MCF 10A (cell line): ENCODE results near the gene DKC1. TPM values are rescaled to one million over a fixed set of nuclear protein-coding genes. Genes with fewer than 3 reads are reported as not detected.

Source experiments
- BruUV-seq: library from RNA; stranded (reverse); fragments of 400-500 nt; replicated peaks from 2 replicates; lab custom pipeline; 2021; lab: Mats Ljungman, UMichigan
- CTCF ChIA-PET: fragments of 300-600 bp; sonication (Branson Sonifier 250); formaldehyde crosslinking; extraction: SDS; loops from one replicate; lab custom pipeline; 2021; ENCODE audit warnings: antibody characterized with exemption, inconsistent platforms; lab: Yijun Ruan, JAX
- POLR2A ChIA-PET: fragments of 300-600, 350-650 bp; sonication (Branson Sonifier 250); formaldehyde crosslinking; extraction: SDS; loops from one replicate; lab custom pipeline; 2020; ENCODE audit warnings: antibody characterized with exemption, inconsistent platforms; lab: Yijun Ruan, JAX
- DNase-seq: peaks from one replicate; pipeline ENCODE4 v3.0.0-alpha.2; 2018; ENCODE audit not compliant: unreplicated experiment
- H3K27ac Mint-ChIP-seq: one replicate; pipeline ENCODE4 v1.8.0; 2022; ENCODE audit warnings: mild to moderate bottlenecking, low read depth, mixed read lengths; ENCODE audit not compliant: unreplicated experiment
- H3K27me3 Mint-ChIP-seq: one replicate; pipeline ENCODE4 v1.8.0; 2022; ENCODE audit warnings: mixed read lengths; ENCODE audit not compliant: insufficient read depth, unreplicated experiment
- H3K36me3 Mint-ChIP-seq: one replicate; pipeline ENCODE4 v1.8.0; 2022; ENCODE audit warnings: mild to moderate bottlenecking, moderate library complexity, mixed read lengths; ENCODE audit not compliant: insufficient read depth, unreplicated experiment
- H3K4me1 Mint-ChIP-seq: one replicate; pipeline ENCODE4 v1.8.0; 2022; ENCODE audit warnings: mixed read lengths; ENCODE audit not compliant: insufficient read depth, unreplicated experiment
- H3K4me3 Mint-ChIP-seq: one replicate; pipeline ENCODE4 v1.8.0; 2022; ENCODE audit warnings: mild to moderate bottlenecking, moderate library complexity, mixed read lengths; ENCODE audit not compliant: unreplicated experiment
- H3K9me3 Mint-ChIP-seq: one replicate; pipeline ENCODE4 v1.8.0; 2022; ENCODE audit warnings: mixed read lengths; ENCODE audit not compliant: unreplicated experiment
- intact Hi-C: fragments of 100-400 bp; cut with micrococcal nuclease; formaldehyde crosslinking; loops from 2 replicates; pipeline ENCODE4 v1.14.1; 2022
- total RNA-seq: library from RNA; stranded (reverse); gene quantifications from 2 replicates; pipeline ENCODE4 v1.2.3, GENCODE V29; 2022
- TF ChIP-seq, protein P1 (sequence below): fragments of 200-600 bp; IDR thresholded peaks from one replicate; pipeline ENCODE4 v1.8.0; 2022; ENCODE audit warnings: antibody characterized with exemption, mild to moderate bottlenecking; ENCODE audit not compliant: unreplicated experiment

Gene DKC1
- total RNA-seq, 1 experiment from 2014 or later: 196 TPM

DNA sequence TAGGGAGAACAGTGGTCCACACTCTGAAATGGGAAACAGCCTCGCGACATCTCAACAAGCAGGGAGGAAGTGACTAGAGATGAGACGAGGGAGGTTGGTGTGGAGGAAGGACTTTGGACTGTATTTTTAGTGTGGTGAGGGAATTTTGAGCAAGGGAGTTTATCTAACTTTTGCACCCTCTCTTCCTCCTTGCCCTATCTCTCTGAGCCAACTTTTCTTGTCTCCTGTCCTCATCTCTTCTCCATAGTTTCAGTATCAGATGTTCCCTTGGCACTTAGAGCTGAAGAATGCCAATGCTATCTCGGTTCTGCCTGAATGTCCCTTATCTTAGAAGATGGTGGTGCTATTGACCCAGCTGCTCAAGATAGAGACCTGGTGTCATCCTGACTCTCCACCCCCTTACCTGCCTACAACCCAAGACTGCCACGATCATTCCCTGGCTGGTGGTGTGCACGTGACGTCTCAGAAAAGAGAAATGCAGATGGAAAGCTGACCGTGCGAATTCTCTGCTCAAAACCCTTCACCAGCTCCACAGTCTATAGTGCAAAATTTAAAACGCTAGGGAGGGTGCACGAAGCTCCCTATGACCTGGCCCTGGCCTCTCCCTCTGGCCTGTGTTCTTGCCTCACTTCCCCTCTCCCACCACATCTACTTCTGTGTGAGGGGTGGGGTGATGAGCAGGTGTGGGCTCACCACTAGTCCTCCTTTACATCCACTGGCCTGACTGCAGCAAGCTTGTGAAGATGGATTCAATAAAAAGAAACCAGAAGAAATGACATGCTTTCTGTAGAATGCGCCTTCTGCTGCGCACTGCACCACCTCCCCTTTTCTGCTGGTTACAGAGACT lies 21.7 kb downstream of the DKC1 start:
- ChIA-PET POLR2A (interaction anchor here (0.7 kb wide), 1 partner anchor 23 kb away, joined by 6 read pairs; no protein-coding TSS in a partner anchor), CTCF (no interaction called here)
- H3K9me3 Mint-ChIP-seq: no peaks in the 10 kb centered on the region
- no peak overlapping the region for H3K4me3 Mint-ChIP-seq
- H3K4me1 Mint-ChIP-seq: no peaks in the 10 kb centered on the region
- DNase-seq: no peak
- no peak overlapping the region for H3K27ac Mint-ChIP-seq
- peaks cover 78% of the 10 kb centered on the region for H3K27me3 Mint-ChIP-seq
- TF ChIP-seq, protein P1, sequence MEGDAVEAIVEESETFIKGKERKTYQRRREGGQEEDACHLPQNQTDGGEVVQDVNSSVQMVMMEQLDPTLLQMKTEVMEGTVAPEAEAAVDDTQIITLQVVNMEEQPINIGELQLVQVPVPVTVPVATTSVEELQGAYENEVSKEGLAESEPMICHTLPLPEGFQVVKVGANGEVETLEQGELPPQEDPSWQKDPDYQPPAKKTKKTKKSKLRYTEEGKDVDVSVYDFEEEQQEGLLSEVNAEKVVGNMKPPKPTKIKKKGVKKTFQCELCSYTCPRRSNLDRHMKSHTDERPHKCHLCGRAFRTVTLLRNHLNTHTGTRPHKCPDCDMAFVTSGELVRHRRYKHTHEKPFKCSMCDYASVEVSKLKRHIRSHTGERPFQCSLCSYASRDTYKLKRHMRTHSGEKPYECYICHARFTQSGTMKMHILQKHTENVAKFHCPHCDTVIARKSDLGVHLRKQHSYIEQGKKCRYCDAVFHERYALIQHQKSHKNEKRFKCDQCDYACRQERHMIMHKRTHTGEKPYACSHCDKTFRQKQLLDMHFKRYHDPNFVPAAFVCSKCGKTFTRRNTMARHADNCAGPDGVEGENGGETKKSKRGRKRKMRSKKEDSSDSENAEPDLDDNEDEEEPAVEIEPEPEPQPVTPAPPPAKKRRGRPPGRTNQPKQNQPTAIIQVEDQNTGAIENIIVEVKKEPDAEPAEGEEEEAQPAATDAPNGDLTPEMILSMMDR: no peak
- intact Hi-C loops: no loop called here
- peaks cover 7% of the 10 kb centered on the region for H3K36me3 Mint-ChIP-seq
- no TSS peak for BruUV-seq

- H3K4me1 Mint-ChIP-seq: no peaks in the 10 kb centered on the region
- no peak for DNase-seq
- intact Hi-C loops: no loop called here
- TF ChIP-seq, protein P1: no peak
- ChIA-PET POLR2A (no interaction called here), CTCF (no interaction called here)
- H3K27ac Mint-ChIP-seq: no peak overlapping the region
- no peak overlapping the region for H3K4me3 Mint-ChIP-seq
- no peaks in the 10 kb centered on the region for H3K9me3 Mint-ChIP-seq
- peaks cover 4% of the 10 kb centered on the region for H3K36me3 Mint-ChIP-seq
- H3K27me3 Mint-ChIP-seq: peaks cover 84% of the 10 kb centered on the region
- BruUV-seq: no TSS peak
Observed at GRCh38 chrX:154785716-154786115, 23.1 kb downstream of the DKC1 start.

GRCh38 chrX:154791467-154791866 lies 28.8 kb downstream of the DKC1 start:
- ChIA-PET CTCF (no interaction called here), POLR2A (interaction anchor here (0.6 to 0.8 kb wide), 2 partner anchors 16 to 21 kb away, joined by 3 to 4 read pairs; no protein-coding TSS in a partner anchor)
- intact Hi-C loops: no loop called here
- Mint-ChIP-seq H3K9me3 (no peaks in the 10 kb centered on the region), H3K36me3 (peaks cover 2% of the 10 kb centered on the region), H3K27ac (no peak overlapping the region), H3K27me3 (peaks cover 30% of the 10 kb centered on the region), H3K4me3 (no peak overlapping the region), H3K4me1 (peaks cover under 1% of the 10 kb centered on the region)
- BruUV-seq: no TSS peak
- TF ChIP-seq, protein P1: no peak
- no peak for DNase-seq

DNA sequence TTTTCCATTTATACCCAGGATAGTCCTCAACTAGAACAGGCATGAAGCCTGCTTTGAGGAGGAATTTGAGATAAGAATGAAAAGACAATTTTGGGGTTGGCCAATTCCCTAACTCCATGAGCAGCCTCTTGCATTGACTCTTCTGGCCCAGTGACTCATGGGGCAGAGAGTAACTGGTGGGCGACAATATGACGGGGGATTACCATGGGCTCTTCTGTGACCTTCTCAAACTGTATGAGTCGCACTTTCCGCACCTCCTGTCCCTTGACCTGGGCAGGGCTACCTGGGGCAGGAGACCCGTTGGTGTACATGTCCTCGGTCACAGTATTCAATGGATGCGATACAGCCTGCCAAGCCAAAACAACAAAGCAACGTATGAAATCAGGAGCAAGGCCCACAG lies 29.3 kb downstream of the DKC1 start:
- DNase-seq: no peak
- H3K4me3 Mint-ChIP-seq: no peak overlapping the region
- H3K36me3 Mint-ChIP-seq: no peaks in the 10 kb centered on the region
- intact Hi-C loops: no loop called here
- BruUV-seq: no TSS peak
- TF ChIP-seq, protein P1: no peak
- ChIA-PET CTCF (no interaction called here), POLR2A (interaction anchor here (0.6 to 0.8 kb wide), 2 partner anchors 16 to 21 kb away, joined by 3 to 4 read pairs; no protein-coding TSS in a partner anchor)
- no peak overlapping the region for H3K27ac Mint-ChIP-seq
- H3K4me1 Mint-ChIP-seq: peaks cover 5% of the 10 kb centered on the region
- H3K9me3 Mint-ChIP-seq: no peaks in the 10 kb centered on the region
- H3K27me3 Mint-ChIP-seq: peaks cover 25% of the 10 kb centered on the region
